Measurements from ENCODE around the gene KCNK5.

KCNK5 gene

DNA sequence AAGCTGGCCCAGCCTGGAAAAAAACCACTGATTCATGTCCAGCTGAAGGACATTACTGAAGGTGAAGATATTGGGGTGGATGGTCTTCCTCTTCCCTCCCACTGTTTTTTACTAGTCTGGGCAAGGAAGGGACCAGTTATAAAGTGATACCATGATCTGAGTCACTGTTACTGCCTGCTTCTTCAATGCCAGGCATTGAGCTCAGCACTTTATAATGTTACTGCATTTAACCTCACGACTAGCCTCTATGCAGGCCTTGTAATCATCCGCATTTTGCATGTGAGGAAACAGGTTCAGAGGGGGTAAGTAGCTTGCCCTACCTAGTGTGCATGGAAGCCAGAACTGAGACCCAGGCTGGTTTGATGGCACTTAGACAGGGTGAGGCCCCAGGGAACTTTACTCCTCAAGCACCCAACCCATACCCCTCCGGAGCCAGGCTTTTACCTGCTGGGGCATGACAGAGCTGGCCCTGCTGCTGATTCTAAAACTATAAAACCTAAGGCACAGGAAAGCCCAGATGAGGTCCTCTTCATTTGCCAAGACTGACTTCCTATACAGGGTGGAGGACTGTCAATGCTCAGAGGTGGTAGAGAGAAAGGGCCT, 11.0 kb upstream of the KCNK5 start:
- DNase-seq (ENCODE audit: low read depth in 2 of 2): no peak

DNA sequence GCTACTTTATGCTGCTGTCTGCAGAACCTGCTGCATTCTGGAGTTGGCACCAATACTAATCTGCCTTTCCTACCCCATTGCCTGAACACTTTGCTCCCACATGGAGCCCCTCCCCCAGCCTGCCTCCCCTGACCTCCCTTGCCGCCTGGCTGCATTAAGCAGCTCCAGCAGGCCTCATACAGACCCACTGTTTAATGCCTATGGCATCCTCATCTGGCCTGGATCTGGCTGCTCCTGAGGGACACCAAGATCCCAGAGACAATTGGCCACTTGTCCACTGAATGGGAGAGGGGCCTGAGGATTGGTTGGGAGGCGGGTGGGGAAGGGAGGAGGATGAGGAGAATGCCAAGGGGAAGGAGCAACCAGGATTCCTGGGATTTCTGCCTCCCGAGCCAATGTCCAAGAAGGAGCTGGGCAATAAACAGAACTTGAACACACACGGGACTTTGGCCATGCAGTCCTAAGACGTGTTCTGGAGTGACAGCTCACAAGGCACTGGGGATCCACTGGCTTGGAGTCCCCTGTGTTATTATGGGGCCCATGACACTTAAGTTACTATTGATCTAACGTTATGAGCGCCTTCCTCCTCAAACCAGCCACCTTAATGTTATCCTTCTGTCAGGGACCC, 10.4 kb upstream of the KCNK5 start:
- no peak for DNase-seq (ENCODE audit: low read depth in 2 of 2)

DNA sequence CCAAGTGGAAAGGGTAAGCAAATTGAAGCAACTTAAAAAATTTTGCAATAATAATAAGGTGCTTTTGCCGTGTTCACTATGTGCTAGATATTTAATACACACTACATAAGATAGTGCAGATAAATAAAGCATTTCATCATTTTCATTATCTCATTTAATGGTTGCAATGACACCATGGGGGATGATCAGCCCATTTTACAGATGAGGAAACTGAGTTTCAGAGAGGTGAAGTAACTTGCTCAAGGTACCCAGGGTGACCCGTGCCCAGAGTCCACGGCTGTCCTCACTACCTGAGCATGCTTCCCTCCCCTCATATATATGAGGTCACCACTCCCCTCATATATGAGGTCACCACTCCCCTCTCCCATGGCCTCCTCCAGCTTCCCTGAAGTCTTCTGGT, 7.5 kb upstream of the KCNK5 start:
- no peak for DNase-seq (ENCODE audit: low read depth in 2 of 2)

DNA sequence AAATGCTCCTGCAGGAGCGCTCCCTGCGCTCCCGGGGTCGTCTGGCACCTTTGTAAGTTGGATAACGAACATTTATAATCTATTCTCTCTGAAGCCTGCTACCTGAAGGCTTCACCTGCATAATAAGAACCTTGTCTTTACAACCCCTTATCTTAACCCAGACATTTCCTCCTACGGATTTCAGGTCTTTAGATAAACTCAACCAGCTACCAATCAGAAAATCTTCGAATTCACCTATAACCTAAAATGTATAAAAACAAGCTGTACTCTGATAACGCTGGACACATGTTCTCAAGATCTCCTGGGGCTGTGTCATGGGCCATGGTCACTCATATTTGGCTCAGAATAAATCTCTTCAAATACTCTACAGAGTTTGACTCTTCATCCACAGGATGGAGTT, 4.1 kb upstream of the KCNK5 start:
- DNase-seq (ENCODE audit: low read depth in 2 of 2): no peak

DNA sequence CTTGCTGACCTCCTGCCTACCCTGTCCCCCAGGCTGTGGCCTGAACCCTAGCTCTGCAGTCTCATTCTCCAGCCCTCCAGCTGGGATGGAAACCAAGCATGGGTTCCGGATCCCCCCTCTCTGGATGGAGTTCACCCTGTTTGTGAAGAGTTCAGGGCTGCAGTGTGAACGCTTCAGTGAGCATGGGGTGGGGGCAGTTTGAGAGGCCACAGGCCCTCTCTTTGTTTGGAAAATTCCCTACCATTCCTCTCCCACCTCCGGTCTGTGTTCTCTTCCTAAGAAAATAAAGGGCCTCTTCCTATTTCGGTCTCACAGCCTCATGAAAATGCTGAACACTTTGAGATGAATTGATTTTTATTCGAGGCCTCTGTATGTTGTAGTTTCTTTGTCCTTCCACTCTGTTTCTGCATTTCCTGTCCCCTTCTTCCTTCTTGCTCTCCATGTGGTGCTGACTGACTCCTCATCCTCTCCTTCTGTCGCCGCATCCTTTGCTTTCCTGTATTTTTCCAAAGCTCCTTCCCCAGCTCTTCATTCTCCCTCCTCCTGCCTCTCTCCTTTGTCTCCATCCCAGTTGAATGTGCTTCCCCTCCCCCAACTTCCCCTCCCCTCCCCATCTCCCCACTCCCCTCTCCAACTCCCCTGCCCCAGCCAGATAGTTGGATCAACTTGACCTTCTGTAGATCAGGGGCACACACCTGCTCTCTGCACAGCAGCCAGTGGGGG, 2.4 kb upstream of the KCNK5 start:
- DNase-seq (ENCODE audit: low read depth in 2 of 2): no peak

DNA sequence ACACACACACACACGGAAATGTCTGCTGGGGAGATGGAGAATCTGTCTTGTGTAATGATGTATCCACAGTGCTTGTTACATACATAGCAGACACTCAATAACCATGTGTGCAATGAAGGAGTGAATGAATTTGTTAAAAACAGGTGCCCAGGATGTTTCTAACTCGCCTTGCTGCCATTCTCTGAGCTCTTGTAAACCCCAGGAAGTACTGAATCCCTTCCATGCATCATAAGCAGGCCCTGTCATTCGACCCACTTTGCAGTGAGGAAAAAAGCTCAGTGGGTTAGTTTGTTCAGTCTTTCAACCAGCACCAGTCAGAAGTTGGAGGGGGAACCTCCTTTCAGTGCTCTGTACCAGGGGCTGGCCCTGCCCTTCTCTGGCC, 1.4 kb upstream of the KCNK5 start:
- no peak for DNase-seq (ENCODE audit: low read depth in 2 of 2)

DNA sequence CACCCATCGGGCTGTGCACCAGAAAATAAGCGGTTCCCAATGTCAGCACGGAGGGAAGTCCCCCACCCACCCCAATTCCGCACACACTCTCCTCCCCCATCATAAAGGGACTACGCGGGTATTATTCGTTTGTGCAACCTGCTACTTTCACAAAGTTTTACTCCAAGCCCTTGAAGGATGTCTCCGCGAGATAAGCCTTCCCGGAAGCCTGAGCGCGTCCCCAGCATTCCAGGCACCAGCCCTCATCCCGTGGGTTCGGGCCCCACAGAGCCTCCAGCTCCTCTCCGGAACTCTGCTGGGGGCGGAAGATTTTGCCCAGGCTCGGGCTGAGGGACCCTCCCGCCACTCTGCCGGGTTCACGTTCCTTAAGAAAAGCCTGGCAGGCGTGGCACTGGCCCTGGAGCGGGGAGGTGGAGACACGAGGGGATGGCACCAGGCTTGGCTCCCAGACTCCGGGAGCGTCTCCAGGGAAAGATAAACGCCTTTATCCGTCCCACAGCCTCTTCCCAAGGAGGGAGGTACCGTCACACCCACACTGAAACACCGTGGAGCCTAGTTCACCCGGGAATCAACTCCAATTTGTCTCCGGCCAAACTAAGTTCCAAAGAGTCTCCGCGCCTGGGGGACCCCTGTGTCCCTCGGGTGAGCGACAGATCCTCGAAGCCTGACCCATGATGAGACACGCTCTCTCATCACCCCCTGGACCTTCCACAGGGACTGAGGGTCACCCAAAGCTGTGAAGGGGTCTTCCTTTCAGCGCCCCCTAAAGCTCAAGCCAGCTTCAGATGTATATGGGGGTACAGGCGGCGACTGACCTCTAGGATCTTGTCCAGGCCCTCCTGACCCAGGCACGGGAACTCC, 934 bp downstream of the KCNK5 start:
- no peak for DNase-seq (ENCODE audit: low read depth in 2 of 2)

DNA sequence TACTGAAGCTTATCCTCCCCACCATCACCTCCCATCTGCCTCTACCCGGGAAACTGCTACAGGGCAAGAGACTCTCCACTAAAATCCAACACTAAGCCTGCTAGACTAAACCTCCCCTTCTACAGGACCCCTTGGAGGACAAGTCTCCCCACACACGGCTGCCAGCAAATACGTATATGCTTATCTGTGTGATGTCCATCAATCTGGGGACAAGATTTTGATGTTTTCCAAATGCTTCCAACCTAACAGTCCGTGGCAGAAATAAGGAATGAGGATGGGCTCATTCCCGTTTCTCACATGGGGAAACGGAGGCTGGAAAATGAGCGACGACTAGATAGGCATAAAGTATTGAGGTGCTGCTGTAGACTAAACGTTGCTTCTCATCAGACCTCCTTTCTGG, 1.8 kb downstream of the KCNK5 start:
- no peak for DNase-seq (ENCODE audit: low read depth in 2 of 2)

DNA sequence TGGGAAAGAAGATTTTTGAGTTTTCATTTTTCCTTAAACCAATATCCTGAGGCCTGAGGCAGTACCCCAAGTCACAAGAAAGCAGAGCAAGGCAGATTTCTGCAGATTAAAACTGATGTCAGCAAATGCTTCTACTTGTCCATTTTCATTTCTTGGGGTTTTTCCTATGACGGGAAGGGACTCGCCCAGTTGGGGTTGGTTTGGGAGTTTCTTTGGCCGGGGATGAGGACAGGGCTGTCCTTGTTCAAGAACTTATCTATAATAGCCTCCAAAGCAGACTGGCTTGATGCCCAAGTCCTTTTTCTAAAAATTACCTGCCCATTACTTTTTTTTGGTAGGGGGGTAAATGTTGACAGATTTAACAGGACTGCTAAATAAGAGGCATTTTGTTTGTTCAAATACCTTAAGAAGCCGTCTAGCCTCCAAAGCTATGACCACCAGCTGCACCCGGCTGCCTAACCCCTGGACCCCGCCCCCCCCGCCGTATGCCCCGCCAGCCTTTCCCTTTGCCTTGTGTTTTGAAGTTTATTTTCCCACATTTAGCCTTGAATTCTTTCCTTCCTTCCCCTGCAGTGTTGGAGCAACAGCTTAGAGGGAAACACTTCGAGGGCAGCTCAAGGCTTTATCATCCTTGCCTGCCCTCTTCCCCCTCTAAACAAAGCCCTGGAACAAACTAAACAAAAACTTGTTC, 2.5 kb downstream of the KCNK5 start:
- no peak for DNase-seq (ENCODE audit: low read depth in 2 of 2)

DNA sequence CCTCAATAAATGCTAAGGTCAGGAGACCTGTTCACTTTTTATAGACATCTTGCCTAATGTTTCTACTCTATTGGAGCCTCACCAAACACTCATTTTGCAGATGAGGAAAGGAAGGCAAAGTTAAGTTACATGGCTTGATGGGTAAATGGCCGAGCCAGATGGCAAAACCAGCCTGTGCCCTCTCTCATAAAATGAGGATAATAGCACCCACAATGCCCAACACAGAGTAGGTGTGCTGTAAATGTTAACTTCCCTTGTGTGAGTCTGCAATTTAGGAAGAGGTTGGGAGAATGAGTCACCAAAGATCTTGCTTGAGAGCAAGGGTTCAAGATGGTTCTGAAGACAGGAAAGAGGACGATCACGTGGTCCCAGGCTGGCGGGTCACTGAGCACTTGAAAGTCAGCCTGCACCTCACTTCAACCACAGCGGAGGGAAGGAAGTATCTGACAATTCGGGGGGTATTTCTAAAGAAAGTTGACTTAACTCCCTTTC, 3.3 kb downstream of the KCNK5 start:
- DNase-seq (ENCODE audit: low read depth in 2 of 2): no peak

DNA sequence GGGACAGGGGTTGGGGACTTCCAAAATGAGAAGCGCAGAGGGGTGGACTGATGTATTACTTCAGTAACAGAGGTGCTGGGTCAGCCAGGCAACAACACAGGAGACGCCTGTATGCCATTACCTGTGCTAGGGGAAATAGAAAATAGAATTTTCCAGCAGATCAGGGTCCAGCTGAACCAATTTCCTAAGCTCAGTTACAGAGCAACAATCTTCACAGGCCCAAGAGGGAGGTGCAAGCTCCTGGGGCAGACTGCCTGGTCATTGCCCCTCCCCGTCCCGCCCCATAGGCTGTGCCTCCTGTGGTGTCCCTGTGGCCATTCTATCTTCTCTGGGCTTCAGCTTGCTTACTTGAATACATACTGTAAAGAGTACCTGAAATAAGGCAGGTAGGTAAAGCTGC, 3.7 kb downstream of the KCNK5 start:
- DNase-seq (ENCODE audit: low read depth in 2 of 2): no peak

DNA sequence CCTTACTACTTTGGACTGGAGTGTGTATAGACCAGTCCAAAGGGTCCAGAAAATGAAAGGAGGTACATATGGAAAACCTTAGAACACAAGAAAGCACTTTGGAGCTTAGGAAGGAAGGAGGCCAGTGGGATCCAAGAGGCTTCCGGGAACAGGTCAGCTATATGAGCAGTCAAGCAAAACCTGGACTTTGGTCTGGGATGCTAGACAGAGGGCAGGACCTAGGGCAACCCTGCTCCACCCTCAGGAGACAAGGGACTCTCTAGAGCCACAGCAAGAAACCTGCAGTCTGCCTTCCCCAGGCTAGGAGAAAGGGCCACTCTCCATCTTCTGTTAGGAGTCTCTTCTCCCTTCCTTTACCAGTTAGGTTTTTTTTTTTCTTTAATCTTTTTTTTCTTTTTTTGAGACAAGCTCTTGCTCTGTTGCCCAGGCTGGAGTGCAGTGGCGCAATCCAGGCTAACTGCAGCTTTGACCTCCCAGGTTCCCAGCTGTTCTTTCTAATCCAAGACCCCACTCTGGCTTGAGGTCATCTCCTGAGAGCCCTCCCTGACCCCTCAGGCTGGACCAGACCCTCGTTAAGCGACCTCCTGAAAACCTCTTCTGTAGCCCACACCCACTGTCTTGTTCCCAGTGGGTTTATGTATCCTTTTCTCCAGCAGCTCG, 4.6 kb downstream of the KCNK5 start:
- no peak for DNase-seq (ENCODE audit: low read depth in 2 of 2)

DNA sequence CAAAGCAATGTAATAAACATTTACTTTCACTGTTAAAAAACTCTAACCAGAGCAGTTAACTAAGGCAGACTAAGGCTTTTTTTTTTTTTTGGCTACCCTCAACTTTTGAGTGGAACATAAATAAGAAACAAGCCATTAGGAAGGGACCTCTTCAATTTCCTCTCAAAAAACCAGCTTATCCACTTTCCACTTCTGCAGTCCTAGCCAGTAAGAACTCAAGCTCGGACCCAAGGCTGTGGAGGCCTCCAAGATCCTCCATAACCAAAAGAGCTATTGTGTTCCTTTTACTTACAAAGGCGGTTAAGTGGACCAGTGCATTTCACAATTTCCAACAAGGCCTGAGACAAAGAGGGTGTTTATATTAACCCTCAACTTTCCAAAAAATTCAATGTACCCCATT, 5.3 kb downstream of the KCNK5 start:
- DNase-seq (ENCODE audit: low read depth in 2 of 2): no peak

DNA sequence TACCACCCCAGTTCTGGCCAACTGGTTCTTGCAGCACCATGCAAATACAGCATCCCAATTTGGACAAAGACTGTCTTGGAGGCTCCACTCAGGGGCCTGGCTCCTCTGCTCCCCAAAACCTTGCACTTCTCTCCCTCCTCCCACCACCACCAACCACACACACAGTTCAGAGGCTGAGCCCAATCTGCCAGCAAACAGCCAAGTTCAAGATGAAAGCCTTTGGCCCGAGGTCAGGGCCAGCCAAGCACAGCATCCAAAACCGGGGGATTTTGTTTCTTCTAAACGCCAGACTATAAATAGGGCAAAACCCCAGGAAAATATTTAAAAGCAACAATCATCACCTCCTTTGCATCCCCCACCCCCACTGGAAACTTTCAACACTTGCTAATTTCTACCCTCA, 5.7 kb downstream of the KCNK5 start:
- no peak for DNase-seq (ENCODE audit: low read depth in 2 of 2)

DNA sequence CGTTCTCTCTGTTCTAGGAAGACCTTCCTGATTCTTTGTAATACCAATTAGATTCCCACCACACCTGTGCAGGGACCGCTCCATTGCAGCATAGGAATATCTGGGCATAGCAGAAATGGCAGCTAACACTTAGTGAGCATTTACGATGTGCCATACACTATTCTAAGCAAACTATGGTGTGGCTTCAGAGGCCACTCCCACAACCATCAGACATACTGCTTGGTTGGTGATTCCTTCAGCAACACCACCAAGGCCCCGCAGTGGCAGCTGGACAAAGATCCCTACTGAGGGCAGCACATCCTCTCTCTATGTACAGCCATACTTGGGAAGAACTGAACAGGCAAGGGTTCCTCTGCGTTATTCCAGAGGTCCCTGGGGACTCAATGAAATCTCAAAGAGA, 6.2 kb downstream of the KCNK5 start:
- no peak for DNase-seq (ENCODE audit: low read depth in 2 of 2)

DNA sequence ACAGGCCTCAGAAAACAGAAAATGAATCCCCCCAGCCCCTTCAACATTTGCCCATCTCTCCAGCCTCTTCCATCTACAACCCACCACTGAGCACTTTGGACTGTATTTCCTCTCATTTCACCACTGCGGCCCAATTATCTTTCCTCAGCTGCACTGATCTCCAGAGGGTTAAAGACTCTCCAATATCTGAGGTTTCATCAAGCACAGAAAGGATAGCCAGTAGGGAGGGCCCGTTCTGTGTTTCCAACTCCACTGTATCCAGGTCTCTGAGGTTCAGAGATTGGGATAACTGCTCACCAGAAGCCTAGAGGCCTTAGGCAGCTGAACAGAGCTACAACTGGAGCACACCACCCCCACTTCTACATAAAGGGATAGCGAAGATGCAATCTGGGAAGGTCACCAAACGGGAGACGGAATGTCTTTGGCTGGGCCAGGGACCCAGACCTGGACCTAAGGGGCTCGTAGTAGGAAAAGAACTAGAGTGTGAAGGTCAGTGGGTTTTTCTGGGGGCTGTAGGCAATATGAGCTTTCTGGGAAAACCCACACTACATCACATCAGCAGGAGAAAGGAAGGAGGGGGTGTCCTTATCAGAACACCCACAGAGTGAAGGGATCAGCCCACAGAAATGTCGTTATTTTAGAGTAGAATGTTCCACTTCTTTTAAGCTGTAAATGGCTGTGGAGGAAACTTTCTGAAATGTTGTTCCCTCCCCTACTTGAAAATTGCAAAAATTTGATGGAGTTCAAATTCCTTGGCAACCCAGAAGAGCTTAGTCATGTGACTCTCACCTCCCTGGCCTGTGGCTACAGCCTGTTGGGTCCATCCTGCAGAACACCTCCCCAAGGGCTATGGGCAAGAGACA, 7.3 kb downstream of the KCNK5 start:
- no peak for DNase-seq (ENCODE audit: low read depth in 2 of 2)

DNA sequence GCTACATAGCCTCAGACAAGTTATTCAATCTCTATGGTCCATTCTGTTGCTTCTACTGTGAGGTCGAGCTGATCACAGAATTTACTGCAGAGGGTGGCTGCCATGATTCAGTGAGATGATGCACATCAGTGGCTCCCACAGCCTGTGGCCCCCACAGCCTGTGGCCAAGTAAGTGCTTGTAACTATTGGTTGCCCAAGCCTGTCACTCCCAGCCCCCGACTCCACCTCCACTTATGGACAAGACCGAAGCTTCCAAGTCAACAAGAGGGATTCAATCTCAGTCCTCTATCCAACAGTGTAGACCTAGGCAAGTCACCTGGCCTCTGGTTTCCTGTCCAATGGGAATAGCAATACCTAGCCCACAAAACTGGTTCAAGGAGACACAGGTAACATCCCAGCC, 8.2 kb downstream of the KCNK5 start:
- DNase-seq (ENCODE audit: low read depth in 2 of 2): no peak

DNA sequence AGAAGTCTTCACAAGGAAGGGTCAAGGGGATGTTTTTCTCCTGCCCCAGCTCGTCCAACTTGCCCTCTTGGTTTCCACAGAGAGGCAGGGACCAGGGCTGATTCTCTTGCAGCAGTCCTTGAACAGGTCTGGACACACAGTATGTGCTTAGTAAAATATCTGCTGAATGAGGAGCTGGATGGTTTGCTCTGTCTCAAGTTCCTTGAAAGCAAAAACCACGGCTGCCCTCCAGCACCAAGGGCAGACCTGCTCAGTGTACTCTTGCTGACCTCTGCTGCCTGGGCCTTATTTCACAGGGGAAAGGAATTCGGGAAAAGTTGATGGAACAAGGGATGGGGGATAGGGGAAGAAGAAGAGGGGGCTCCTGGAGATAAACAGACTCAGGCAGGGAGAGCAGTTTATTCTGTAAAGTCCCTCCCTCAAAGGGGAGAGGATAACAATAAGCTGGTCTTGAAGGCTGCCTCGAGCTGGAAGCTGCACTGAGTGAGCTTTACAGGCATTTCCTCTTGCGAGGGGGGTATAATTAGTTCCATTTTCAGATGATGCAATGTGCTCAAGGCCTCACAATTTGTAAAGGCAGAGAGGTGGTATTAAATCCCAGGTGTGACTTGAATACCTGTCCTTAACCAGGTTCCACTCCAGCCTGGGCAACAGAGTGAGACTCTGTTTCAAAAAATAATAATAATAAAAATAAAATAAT, 10.3 kb downstream of the KCNK5 start:
- peak in 1 of 2 experiments; percentile 10 for DNase-seq (ENCODE audit: low read depth in 2 of 2)

DNA sequence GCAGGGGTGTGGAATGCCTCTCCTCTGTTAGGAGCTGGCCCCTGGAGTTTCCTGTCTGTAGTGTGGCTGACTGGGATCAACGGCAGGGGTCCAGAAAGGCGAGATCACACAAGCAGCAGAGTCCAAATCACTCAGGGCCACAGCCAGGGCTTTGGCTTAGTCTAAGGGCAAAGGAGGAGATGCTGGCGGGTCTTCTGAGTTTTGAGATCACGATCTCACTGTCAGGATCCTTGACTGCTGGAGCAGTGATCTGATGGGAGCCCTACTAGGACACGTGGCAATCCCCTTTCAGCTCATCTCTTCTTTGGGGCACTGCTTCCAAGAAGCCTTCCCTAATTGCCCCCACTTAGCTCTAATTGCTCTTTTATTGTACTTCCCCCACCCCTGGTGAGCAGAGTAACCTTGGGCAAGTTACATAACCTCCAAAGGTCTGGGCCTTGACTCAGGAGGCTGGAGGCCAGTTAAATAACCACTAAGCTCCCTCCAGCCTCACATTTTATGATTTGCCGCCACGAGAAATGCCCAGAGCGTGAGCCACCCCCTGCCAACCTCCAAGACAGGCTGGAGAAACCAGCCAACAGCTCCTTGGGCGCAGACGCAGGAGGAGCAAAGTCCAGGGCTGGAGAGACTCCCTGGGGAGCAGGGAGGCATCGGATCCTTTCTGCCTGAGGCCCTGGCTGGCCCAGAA, 12.0 kb downstream of the KCNK5 start:
- DNase-seq (ENCODE audit: low read depth in 2 of 2): no peak

Measured in fibroblast of skin of left quadriceps (primary cell).